HEK293 (cell line): ENCODE results near the gene TMEM267.
A peak's percentile ranks its signal among the peaks of the same experiment; 100 is the strongest.

Experiments used
- AEBP2 ChIP-seq: fragments of 450-650 bp; formaldehyde crosslinking; IDR thresholded peaks from 2 replicates; pipeline ENCODE4 v1.5.1; 2016; ENCODE audit warnings: missing biosample characterization, missing genetic modification characterization, borderline replicate concordance
- CTCF ChIP-seq: fragments of 450-650 bp; formaldehyde crosslinking; IDR thresholded peaks from 2 replicates; pipeline ENCODE4 v1.5.1; 2016; ENCODE audit warnings: missing biosample characterization, missing genetic modification characterization
- IKZF3 ChIP-seq: fragments of 450-650 bp; IDR thresholded peaks from 2 replicates; pipeline ENCODE4 v1.5.0; 2018; ENCODE audit warnings: missing biosample characterization, mild to moderate bottlenecking, missing genetic modification characterization, moderate library complexity
- KLF1 ChIP-seq: fragments of 450-650 bp; formaldehyde crosslinking; IDR thresholded peaks from 2 replicates; pipeline ENCODE4 v1.5.1; 2016; ENCODE audit warnings: missing biosample characterization, missing genetic modification characterization
- YY1 ChIP-seq: fragments of 450-650 bp; formaldehyde crosslinking; IDR thresholded peaks from 2 replicates; pipeline ENCODE4 v1.5.1; 2018; ENCODE audit warnings: missing biosample characterization, missing genetic modification characterization
- ZBTB10 ChIP-seq: fragments of 450-650 bp; formaldehyde crosslinking; IDR thresholded peaks from 2 replicates; pipeline ENCODE4 v1.5.1; 2016; ENCODE audit warnings: missing biosample characterization, missing genetic modification characterization
- ZNF133 ChIP-seq: fragments of 450-650 bp; formaldehyde crosslinking; IDR thresholded peaks from 2 replicates; pipeline ENCODE4 v1.5.1; 2016; ENCODE audit warnings: missing biosample characterization, missing genetic modification characterization
- ZNF138 ChIP-seq: fragments of 450-650 bp; formaldehyde crosslinking; IDR thresholded peaks from 2 replicates; pipeline ENCODE4 v1.5.1; 2016; ENCODE audit warnings: missing biosample characterization, missing genetic modification characterization, borderline replicate concordance
- ZNF146 ChIP-seq: fragments of 450-650 bp; formaldehyde crosslinking; IDR thresholded peaks from 2 replicates; pipeline ENCODE4 v1.5.1; 2016; ENCODE audit warnings: missing biosample characterization, missing genetic modification characterization
- ZNF18 ChIP-seq: fragments of 450-650 bp; formaldehyde crosslinking; IDR thresholded peaks from 2 replicates; pipeline ENCODE4 v1.5.1; 2016; ENCODE audit warnings: missing biosample characterization, missing genetic modification characterization
- ZNF394 ChIP-seq: fragments of 450-650 bp; formaldehyde crosslinking; IDR thresholded peaks from 2 replicates; pipeline ENCODE4 v1.5.1; 2016; ENCODE audit warnings: missing biosample characterization, missing genetic modification characterization, mild to moderate bottlenecking, moderate library complexity, borderline replicate concordance
- ZNF521 ChIP-seq: fragments of 450-650 bp; formaldehyde crosslinking; IDR thresholded peaks from 2 replicates; pipeline ENCODE4 v1.5.1; 2017; ENCODE audit warnings: missing biosample characterization, mild to moderate bottlenecking, missing genetic modification characterization
- ZNF560 ChIP-seq: fragments of 450-650 bp; formaldehyde crosslinking; IDR thresholded peaks from 2 replicates; pipeline ENCODE4 v1.5.1; 2017; ENCODE audit warnings: missing biosample characterization, missing genetic modification characterization, borderline replicate concordance
- ZNF621 ChIP-seq: fragments of 450-650 bp; formaldehyde crosslinking; IDR thresholded peaks from 2 replicates; pipeline ENCODE4 v1.5.1; 2017; ENCODE audit warnings: missing biosample characterization, missing genetic modification characterization
- ZNF624 ChIP-seq: fragments of 450-650 bp; formaldehyde crosslinking; IDR thresholded peaks from 2 replicates; pipeline ENCODE4 v1.5.1; 2017; ENCODE audit warnings: missing biosample characterization, missing genetic modification characterization
- ZNF639 ChIP-seq: fragments of 450-650 bp; formaldehyde crosslinking; IDR thresholded peaks from 2 replicates; pipeline ENCODE4 v1.5.1; 2016; ENCODE audit warnings: missing biosample characterization, missing genetic modification characterization
- ZNF76 ChIP-seq: fragments of 450-650 bp; formaldehyde crosslinking; IDR thresholded peaks from 2 replicates; pipeline ENCODE4; 2016; ENCODE audit warnings: low read depth, missing biosample characterization, missing genetic modification characterization, borderline replicate concordance
- ZSCAN18 ChIP-seq: fragments of 450-650 bp; formaldehyde crosslinking; IDR thresholded peaks from 2 replicates; pipeline ENCODE4 v1.5.1; 2016; ENCODE audit warnings: missing biosample characterization, missing genetic modification characterization
- TF ChIP-seq, protein P1 (sequence below): fragments of 450-650 bp; formaldehyde crosslinking; conservative IDR thresholded peaks from 2 replicates; pipeline ENCODE4 v1.5.1; 2016; ENCODE audit warnings: low read depth, missing biosample characterization, missing genetic modification characterization
- TF ChIP-seq, protein P2 (sequence below): fragments of 450-650 bp; IDR thresholded peaks from 2 replicates; pipeline ENCODE4 v1.5.1; 2018; ENCODE audit warnings: missing biosample characterization, mild to moderate bottlenecking, missing genetic modification characterization

Gene TMEM267

GRCh38 chr5:43514816-43515677 is 31.4 kb upstream of the TMEM267 start, which contains the start of gene C5orf34 (continued):
- TF ChIP-seq, protein P1, sequence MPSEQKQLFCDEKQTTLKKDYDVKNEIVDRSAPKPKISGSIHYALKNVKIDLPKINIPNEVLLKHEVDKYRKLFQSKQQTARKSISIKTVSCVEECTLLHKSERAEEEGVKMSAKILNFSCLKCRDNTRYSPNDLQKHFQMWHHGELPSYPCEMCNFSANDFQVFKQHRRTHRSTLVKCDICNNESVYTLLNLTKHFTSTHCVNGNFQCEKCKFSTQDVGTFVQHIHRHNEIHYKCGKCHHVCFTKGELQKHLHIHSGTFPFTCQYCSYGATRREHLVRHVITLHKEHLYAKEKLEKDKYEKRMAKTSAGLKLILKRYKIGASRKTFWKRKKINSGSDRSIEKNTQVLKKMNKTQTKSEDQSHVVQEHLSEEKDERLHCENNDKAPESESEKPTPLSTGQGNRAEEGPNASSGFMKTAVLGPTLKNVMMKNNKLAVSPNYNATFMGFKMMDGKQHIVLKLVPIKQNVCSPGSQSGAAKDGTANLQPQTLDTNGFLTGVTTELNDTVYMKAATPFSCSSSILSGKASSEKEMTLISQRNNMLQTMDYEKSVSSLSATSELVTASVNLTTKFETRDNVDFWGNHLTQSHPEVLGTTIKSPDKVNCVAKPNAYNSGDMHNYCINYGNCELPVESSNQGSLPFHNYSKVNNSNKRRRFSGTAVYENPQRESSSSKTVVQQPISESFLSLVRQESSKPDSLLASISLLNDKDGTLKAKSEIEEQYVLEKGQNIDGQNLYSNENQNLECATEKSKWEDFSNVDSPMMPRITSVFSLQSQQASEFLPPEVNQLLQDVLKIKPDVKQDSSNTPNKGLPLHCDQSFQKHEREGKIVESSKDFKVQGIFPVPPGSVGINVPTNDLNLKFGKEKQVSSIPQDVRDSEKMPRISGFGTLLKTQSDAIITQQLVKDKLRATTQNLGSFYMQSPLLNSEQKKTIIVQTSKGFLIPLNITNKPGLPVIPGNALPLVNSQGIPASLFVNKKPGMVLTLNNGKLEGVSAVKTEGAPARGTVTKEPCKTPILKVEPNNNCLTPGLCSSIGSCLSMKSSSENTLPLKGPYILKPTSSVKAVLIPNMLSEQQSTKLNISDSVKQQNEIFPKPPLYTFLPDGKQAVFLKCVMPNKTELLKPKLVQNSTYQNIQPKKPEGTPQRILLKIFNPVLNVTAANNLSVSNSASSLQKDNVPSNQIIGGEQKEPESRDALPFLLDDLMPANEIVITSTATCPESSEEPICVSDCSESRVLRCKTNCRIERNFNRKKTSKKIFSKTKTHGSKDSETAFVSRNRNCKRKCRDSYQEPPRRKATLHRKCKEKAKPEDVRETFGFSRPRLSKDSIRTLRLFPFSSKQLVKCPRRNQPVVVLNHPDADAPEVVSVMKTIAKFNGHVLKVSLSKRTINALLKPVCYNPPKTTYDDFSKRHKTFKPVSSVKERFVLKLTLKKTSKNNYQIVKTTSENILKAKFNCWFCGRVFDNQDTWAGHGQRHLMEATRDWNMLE (tag by site-specific recombination) = peak; percentile 77
- TF ChIP-seq ZNF133 (tag by site-specific recombination) (no peak), IKZF3 (tag by site-specific recombination) (peak; percentile 99), ZNF76 (no peak), ZNF560 (tag by site-specific recombination) (no peak), ZNF621 (tag by site-specific recombination) (no peak), CTCF (tag by site-specific recombination) (peak; percentile 79), AEBP2 (no peak), ZNF394 (tag by site-specific recombination) (no peak; the same call in 1 of the 2 replicates), ZNF639 (tag by site-specific recombination) (0 out of 2 replicates have a peak, but pooled peaks have one; percentile 19), ZNF18 (tag by site-specific recombination) (0 out of 2 replicates have a peak, but pooled peaks have one; percentile 7), ZBTB10 (tag by site-specific recombination) (no peak), YY1 (peak; percentile 60), ZSCAN18 (tag by site-specific recombination) (no peak), ZNF146 (tag by site-specific recombination) (no peak), ZNF521 (no peak), ZNF624 (tag by site-specific recombination) (no peak), ZNF138 (tag by site-specific recombination) (no peak), KLF1 (tag by site-specific recombination) (peak; percentile 45)
- TF ChIP-seq, protein P2, sequence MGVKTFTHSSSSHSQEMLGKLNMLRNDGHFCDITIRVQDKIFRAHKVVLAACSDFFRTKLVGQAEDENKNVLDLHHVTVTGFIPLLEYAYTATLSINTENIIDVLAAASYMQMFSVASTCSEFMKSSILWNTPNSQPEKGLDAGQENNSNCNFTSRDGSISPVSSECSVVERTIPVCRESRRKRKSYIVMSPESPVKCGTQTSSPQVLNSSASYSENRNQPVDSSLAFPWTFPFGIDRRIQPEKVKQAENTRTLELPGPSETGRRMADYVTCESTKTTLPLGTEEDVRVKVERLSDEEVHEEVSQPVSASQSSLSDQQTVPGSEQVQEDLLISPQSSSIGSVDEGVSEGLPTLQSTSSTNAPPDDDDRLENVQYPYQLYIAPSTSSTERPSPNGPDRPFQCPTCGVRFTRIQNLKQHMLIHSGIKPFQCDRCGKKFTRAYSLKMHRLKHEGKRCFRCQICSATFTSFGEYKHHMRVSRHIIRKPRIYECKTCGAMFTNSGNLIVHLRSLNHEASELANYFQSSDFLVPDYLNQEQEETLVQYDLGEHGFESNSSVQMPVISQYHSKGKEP (tag by site-specific recombination) = 0 out of 2 replicates have a peak, but pooled peaks have one; percentile 9
